ENCODE measurements around the gene EDDM13.
"Not testable (repeated sequence)": the region's sequence is repeated elsewhere in the genome, so short reads cannot be mapped to it uniquely, and the experiment has no call there.

Gene EDDM13, protein sequence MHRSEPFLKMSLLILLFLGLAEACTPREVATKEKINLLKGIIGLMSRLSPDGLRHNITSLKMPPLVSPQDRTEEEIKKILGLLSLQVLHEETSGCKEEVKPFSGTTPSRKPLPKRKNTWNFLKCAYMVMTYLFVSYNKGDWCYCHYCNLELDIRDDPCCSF

DNA sequence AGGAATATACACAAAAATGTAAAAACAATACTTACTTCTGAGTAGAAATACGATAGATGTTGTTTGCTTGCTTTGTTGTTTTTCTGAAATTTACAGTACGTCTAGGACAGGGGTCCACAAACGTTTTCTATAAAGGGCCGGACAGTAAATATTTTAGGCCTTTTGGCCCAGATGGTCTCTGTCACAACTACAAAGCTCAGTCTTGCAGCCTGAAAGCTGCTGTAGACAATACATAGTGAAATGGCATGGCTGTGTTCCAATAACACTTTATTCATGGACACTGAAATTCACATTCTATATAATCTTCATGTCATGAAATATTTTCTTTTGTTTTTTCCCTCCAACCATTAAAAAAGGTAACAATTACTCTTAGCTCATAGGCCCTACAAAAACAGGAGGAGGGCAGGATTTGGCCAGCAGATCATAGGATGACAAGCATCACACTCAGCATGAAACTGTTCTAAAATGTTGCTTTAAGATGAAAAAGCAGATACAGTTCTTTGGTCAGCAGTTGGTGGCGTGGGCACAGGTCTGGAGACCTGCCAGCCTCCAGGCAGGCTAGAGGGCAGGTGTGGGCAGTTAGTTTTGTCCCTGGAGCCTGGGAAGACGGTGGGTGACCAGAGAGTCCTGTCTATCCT is at the start of gene EDDM13:
Gene EDDM13 (plus strand): TSS at position 588 of the 638 bp plus-strand sequence. CDS start 87 bp downstream, outside the sequence.
- DNase-seq, result no peak

DNA sequence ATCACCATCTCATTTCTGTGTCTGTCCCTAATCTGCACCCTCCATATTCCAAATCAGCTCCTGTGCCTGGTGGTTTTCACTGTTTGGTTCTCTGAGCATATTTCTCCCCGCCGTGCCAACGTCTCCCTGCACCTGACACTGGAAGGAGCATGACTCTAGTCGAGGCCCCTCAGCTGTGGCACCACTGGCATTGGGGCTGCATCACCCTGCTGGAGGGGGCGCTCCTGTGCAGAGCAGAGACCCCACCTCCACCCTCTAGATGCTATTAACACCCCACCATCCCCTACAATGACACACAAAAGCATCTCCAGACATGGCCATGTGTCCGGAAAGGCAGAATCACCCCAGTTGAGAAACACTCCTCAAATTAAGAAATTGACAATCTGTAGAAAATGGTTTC is 49.6 kb upstream of the EDDM13 start:
- DNase-seq, result no peak

DNA sequence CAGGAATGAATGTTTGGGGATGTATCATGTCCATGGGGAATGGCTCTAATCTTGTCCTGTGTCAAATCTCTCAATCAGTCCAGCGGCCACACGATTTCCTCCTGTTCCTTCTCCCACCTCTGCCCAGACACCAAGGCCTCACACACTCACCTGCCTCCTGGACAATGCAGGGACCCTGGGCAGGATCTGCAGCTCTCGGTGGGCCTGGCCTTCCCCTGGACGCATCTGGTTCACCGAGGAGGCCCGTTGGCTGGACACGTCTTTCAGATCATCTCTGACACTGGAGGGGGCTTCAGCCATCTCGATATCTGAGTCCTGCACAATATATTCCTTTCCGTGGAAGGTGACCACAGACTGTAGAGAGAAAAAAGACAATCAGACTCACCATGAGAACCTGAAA is 49.1 kb upstream of the EDDM13 start:
- DNase-seq, result no peak

DNA sequence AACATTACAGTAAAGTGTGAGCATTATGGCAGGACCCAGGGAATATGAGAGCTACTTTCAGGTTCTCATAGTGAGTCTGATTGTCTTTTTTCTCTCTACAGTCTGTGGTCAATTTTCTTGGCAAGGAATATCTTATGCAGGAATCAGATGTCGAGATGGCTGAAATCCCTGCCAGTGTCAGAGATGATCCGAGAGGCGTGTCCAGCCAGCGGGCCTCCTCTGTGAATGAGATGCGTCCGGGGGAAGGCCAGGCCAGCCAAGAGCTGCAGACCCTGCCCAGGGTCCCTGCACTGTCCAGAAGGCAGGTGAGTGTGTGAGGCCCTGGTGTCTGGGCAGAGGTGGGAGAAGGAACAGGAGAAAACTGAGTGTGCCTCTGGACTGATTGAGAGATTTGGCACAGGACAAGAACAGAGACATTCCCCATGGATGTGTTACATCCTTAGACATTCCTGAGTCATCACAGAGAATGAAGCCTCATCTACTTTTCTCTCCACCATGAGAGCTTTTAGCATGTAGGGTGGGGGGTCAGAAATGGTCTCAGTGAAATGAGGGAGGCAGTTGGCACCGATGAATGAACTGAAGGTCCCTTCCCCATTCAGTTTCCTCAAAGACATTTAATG is 27.3 kb upstream of the EDDM13 start:
- DNase-seq, result no peak

DNA sequence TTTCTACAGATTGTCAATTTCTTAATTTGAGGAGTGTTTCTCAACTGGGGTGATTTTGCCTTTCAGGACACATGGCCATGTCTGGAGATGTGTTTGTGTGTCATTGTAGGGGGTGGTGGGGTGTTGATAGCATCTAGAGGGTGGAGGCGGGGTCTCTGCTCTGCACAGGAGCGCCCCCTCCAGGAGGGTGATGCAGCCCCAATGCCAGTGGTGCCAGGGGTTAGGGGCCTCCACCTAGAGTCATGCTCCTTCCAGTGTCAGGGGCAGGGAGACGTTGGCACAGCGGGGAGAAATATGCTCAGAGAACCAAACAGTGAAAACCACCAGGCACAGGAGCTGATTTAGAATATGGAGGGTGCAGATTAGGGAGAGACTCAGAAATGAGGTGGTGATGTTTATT is 26.8 kb upstream of the EDDM13 start:
- DNase-seq, result not testable (repeated sequence)

DNA sequence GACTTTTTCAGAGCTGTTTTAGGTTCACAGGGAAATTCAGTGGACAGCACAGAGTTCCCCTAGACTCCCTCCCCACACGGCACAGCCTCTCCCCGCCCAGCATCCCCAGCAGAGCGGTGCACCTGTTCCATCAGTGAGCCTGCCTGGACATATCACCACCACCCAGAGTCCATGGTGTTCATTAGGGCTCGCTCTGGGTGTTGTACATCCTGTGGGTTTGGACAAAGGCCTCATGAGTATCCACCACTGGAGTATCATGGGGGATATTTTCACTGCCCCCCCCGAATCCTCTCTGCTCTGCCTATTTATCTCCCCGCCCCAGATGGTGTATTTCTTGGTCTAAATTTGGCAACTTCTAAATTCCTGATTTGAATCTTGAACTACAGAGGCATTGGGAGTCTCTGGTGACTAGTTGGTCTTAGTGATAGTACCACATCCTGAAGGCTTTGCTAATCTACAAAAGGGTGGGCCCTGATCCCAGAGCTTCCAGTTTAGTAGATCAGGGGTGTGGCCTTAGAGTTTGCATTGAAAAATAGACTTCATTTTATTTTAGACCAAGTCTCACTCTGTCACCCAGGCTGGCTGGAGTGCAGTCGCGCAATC is 23.7 kb upstream of the EDDM13 start:
- DNase-seq, result not testable (repeated sequence)

DNA sequence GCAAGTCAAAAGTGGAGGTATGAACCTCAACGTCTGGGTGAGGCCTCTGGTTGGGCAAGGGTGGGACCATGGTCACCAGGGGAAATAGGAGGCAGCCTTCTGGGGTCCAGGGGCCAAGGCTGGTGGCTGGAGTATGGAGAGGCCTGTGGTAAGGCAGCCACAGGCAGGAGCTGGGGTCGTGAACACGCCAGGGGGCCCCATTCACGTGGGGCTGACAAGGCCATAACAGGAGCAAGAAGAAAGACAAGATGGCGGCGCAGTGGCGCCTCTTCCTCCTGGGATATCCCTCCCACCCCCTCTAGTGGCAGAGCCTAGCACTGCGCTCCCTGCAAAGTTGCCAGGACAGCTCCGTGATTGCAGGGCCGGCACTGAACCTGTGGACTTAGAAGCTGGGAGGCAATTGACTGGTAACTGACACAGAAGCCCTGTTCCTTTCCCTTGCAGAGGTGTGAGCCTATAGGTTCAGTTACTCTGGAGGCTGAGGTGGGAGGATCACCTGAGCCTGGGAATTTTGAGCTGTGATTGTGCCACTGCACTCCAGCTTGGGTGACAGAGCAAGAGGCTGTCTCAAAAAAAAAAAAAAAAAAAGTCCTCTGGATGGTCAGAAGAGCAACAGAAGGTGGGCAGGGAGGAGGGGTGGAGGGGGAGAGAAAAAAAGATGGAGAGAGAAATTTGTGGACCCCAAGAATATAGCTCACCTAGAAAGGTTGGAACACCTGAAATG is 19.7 kb upstream of the EDDM13 start:
- DNase-seq, result peak; percentile 52

DNA sequence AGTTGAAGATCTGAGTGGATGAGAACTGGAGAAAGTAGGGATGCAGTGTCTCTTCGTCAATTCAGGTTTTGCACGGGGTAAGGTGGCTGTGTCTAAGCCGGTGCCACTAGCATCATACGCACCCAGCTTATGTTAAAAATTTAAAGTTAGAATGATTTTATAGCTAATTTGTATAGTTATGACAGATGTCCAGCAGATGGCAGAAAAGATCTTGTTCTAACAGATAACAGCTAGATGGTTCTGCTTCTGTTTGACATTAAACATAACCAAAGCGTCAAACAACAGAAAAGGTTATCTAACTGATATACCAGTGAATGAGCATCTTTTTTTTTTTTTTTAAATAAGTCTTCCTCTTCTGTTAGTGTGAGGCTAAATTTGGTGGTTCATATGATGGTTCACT is 18.8 kb upstream of the EDDM13 start:
- DNase-seq, result peak; percentile 83

DNA sequence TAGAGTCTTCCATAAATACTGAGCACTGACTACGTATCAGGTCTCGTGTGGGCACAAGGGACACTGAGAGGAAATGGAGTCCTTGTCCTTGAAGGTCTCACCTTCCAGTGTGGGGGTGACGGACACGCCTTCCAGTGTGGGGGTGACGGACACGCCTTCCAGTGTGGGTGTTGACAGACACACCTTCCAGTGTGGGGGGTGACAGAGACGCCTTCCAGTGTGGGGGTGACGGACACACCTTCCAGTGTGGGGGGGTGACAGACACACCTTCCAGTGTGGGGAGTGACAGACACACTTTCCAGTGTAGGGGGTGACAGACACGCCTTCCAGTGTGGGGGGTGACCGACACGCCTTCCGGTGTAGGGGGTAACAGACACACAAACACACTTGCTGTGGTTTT is 14.3 kb upstream of the EDDM13 start:
- no peak for DNase-seq

DNA sequence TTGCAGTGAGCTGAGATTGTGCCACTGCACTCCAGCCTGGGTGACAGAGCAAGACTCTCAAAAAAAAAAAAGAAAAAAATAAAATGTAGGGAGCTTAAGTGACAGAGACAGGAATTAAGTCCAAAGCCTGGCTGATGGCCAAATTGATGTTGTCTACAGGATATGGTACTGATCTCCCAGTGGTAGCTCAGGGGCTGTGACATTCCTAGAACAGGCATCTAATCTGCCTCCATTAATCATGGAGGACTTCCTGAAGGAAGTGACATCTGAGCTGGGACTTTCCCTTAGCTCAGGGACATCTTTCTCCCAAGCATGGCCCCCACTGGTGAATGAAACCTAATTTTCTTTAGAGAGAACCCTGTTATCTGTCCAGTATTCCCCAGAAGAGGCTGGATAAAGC is 11.4 kb upstream of the EDDM13 start:
- DNase-seq, result no peak

DNA sequence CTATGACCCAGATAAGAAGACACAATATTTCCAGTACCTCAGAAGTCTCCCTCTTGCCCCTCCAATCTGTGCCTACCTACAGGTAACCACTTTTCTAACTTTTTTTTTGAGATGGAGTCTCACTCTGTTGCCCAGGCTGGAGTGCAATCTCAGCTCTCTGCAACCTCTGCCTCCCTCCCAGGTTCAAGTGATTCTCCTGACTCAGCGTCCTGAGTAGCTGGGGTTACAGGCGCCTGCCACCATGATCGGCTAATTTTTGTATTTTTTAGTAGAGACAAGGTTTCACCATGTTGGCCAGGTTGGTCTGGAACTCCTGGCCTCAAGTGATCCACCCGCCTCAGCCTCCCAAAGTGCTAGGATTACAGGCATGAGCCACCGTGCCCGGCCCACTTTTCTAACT is 10.6 kb upstream of the EDDM13 start:
- DNase-seq, result not testable (repeated sequence)

DNA sequence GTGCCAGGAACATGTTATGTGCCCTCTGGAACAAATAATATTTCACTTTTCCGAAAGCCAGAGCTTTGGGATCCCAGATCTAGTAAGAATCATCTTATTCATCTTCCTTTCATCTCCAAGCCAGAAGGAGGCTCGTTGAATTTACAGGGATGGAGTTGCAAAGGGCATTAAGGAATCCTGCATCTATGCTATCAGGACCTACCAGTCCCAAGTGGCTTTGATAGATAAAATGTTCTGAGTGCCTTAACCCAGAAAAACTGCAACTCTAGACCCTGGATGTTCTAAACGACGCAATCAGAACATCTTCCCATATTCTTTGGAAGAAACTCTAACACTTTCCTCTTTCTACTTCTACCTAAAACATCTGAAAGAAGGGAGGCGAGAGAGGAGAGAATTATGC is 9.2 kb upstream of the EDDM13 start:
- DNase-seq, result no peak

DNA sequence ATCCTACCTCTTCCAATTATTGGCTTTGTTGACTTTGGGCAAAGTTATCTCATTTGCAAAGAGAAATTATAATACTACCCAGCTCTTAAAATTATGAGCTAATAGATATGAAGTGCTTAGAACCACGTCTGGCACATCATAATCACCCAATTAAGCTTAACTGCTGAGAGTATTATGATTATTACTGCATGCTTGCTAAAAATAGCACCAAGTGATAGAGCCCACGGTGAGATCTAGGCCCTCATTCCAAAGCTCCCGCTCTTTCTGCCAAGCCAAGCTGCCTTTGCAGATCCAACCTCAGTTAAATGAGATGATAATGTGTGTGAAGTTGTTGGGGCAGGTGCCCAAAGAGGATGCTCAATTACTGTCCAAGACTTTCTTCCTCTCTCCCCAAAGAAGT is 6.5 kb upstream of the EDDM13 start:
- no peak for DNase-seq

DNA sequence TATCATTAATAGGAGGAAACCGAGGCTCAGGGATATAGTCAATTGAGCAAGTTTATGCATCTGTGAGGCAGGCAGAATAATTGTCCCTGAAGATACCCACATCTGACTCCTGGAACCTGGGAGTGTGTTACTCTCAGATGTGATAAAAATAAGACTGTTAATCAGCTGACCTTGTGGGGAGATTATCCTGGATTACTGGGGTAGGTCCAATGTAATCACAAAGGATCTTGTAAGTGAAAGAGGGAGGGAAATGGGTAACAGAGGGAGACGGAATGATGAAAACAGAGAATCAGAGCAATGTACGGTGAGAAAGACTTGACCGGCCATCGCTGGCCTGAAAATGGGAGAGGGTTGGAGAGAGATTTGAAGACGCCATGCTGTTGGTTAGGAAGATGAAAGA is 3.2 kb upstream of the EDDM13 start:
- DNase-seq, result no peak

DNA sequence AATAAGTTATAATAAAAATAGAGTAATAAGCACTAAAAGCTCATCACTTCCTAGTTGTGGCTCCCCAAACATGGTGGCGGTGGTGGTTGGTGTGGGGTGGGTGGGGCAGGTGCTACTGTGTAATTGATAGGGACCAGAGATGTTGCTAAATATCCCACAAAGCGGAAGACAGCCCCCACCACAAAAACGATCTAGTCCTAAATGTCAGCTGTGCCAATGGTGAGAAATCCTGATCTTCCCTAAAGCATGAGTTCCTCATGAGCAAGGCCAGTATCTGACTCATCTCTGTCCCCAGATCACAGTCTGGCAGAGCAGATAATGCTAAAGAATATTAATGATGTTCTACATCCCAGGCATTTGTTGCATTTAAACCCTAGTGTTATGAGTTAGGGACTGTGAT is 1.9 kb upstream of the EDDM13 start:
- DNase-seq, result no peak

DNA sequence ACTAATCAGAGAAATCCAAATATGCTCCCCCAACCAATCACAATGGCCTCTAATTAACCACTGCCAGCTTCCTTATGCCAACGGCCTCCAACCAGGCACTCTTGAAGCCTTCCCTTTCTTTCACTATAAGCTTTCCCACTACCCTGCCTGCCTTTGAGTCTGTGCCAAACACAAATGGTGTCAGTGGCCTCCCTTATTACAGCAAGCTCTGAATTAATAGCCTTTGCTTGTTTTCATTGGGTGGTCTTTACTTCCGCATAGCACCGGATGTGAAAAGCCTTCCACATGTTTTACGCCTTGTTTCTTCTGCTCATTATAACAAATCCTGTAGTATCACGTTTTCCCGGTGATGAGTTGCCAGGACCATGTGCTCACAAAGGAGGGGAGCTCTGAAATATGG is 1.4 kb upstream of the EDDM13 start:
- no peak for DNase-seq

DNA sequence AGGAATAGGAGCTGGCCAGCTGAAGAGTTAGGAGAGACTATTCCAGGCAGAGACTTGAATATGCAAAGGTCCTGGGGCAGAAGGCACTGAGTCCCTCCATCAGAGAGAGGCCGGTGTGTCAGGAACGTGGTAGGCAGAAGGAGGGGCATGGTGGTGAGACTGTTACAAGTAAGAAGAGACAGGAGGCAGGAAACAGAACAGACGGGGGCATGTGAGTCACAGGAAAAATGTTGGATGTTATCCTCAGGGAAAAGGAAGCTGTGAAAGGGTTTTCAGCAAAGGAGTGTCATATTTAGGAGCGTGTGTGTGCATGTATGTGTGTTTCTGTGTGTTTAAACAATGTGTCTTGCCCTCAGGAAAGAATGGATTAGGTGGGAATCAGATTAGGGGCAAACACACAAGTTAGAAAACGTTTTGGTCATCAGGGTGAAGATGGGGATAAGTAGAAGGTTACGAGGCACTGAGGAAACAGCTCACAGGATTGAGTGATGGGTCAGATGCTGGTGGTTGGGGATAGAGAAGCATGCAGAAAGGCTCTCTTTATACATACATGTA is 1.1 kb downstream of the EDDM13 start:
- DNase-seq, result no peak

DNA sequence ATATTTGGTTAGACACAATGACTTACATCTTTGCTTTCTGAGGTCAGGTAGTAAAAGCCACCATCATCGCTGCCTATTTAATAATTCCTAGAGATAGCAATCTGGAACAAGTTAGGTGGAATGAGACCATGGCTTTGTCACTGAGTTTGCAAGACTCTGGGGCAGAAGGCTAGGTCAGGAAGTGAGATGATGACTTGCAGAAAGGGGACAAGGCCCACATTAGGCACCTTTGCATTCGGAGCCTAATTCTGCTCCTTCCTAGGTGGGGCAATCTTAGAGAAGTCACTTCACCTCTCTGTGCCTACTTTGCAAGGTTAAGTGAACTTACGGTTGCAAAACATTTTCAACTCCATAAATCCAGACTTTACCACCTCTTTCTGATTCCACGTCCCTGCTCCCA is 10.3 kb downstream of the EDDM13 start:
- no peak for DNase-seq

DNA sequence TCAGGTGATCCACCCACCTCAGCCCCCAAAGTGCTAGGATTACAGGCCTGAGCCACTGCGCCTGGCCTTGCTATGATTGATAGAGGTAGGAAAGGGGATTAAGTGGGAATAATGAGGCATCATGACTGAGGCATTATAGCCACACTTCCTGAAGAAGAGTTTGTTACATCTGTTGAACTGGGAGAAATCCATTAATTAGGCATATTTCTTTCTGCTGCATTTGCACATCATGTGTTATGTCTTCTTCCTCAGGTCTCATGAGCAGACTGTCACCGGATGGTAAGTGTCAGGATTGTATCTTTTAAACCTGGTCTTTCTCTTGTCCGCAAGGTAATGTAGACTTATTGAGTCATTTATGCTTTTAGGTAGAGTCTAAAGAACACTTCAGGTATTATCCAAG is 12.2 kb downstream of the EDDM13 start:
- no peak for DNase-seq

DNA sequence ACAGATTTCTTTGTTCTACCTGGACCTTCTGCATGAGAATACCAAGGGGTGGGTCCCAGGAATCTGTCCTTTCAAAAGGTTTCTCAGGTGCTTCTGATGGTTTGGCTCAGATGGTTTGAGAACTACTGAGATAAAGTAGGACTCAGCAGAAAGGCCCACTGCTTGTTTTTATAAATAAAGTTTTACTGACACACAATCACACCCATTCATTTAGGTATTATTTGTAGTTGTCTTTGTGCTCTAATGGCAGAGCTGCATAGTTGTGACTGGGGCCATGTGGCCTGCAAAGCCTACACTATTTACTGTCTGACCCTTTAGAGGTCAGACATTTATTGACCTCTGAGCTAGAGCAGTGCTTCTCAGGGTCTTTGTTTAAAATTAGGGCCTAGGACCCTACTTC is 17.6 kb downstream of the EDDM13 start:
- no peak for DNase-seq

DNA sequence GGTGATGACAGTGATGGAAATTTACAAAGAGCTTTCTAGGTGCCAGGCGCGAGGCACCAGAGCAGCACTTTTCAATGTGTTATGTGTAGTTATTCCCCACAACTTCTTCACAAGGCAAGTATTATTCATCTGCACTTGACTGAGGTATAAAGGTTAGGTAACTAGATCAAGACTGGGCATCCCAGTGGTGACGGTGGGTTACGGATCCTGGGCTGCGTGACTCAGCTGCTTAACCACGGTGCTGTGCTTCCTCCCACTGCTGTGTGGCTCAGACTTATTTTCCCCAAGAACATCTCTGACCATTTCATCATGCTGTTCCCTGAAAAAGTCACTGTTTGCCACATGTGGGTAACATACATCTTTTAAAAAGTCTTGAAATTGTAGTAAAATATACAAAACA is 19.3 kb downstream of the EDDM13 start:
- DNase-seq, result no peak

DNA sequence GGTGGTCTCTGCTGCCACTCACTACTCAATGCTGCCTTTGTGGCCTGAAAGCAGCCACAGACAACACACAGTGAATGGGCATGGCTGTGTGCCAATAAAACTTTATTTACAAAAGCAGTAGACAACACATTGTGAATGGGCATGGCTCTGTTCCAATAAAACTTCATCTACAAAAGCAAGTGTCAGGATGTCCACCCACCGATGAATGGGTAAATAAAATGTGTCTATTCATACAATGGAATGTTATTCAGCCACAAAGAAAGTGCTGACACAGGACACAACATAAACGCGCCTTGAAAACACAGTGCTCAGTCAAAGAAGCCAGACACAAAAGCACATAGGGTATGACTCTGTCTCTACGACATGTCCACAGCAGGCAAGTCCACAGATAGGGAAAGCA is 22.0 kb downstream of the EDDM13 start:
- no peak for DNase-seq

All from NCI-H1694 (cell line).